Hepatocyte (in vitro differentiated cells): ENCODE data around the gene KDM6B. TPM values are rescaled to one million over a fixed set of nuclear protein-coding genes. Genes with fewer than 3 reads are reported as not detected.

Experiments used
- DNase-seq: peaks from one replicate; pipeline ENCODE4 v3.0.0-alpha.2; 2016; ENCODE audit warnings: low spot score
- H2AFZ ChIP-seq: fragments of 200-600 bp; sonication (generic); 2 replicates; pipeline ENCODE4 v1.6.0; 2016; ENCODE audit warnings: antibody characterized with exemption, mild to moderate bottlenecking
- H3K27ac ChIP-seq: fragments of 200-600 bp; sonication (generic); 2 replicates; pipeline ENCODE4 v1.5.1; 2016; ENCODE audit warnings: mild to moderate bottlenecking
- H3K27me3 ChIP-seq: fragments of 200-600 bp; sonication (generic); 2 replicates; pipeline ENCODE4 v1.6.1; 2016
- H3K36me3 ChIP-seq: fragments of 200-600 bp; sonication (generic); replicated peaks from 2 replicates; pipeline ENCODE4 v1.5.1; 2016; ENCODE audit warnings: low read depth; ENCODE audit not compliant: insufficient read depth
- H3K4me1 ChIP-seq: fragments of 200-600 bp; sonication (generic); 2 replicates; pipeline ENCODE4 v1.5.1; 2016; ENCODE audit warnings: mild to moderate bottlenecking, moderate library complexity; ENCODE audit not compliant: insufficient read depth
- H3K4me2 ChIP-seq: fragments of 200-600 bp; sonication (generic); 2 replicates; pipeline ENCODE4 v1.6.0; 2016
- H3K4me3 ChIP-seq: fragments of 200-600 bp; sonication (generic); 2 replicates; pipeline ENCODE4 v1.5.1; 2016; ENCODE audit warnings: mild to moderate bottlenecking
- H3K79me2 ChIP-seq: fragments of 200-600 bp; sonication (generic); 2 replicates; pipeline ENCODE4 v1.6.0; 2017; ENCODE audit warnings: mild to moderate bottlenecking
- H3K9me2 ChIP-seq: fragments of 200-600 bp; sonication (generic); replicated peaks from 2 replicates; pipeline ENCODE4 v1.6.0; 2017; ENCODE audit warnings: mild to moderate bottlenecking; ENCODE audit not compliant: insufficient read depth
- H3K9me3 ChIP-seq: fragments of 200-600 bp; sonication (generic); 2 replicates; pipeline ENCODE4 v1.5.1; 2016; ENCODE audit warnings: low read depth, mild to moderate bottlenecking
- H4K20me1 ChIP-seq: fragments of 200-600 bp; sonication (generic); 2 replicates; pipeline ENCODE4 v1.6.0; 2016; ENCODE audit warnings: mild to moderate bottlenecking; ENCODE audit not compliant: insufficient read depth, poor library complexity, severe bottlenecking
- EZH2 ChIP-seq: fragments of 200-600 bp; sonication (generic); IDR thresholded peaks from 2 replicates; pipeline ENCODE4 v1.6.1; 2016; ENCODE audit warnings: antibody characterized with exemption, mild to moderate bottlenecking, borderline replicate concordance
- EZH2phosphoT487 ChIP-seq: fragments of 200-600 bp; sonication (generic); IDR thresholded peaks from one replicate; pipeline ENCODE4 v1.6.1; 2018; ENCODE audit warnings: antibody characterized with exemption, mild to moderate bottlenecking, low read depth, moderate library complexity; ENCODE audit not compliant: unreplicated experiment, severe bottlenecking
- WGBS: methylation state at CpG from one replicate; pipeline ENCODE4 v1.1.6; 2016; ENCODE audit warnings: low lambda C conversion rate; ENCODE audit errors: missing lambda C conversion rate; 5-methylcytosine and 5-hydroxymethylcytosine counted together
- polyA plus RNA-seq: library from polyadenylated mRNA; unstranded; fragments of >200 nt; fragmentation: Nextera tagmentation; extraction: Ambion mirVana; gene quantifications from 2 replicates; pipeline ENCODE4 v1.2.1, GENCODE V29; 2016
- total RNA-seq: library from RNA; depleted of rRNA; stranded (reverse); fragments of >200 nt; gene quantifications from 2 replicates; pipeline ENCODE4 v1.2.3, GENCODE V29; 2014
- TF ChIP-seq, protein P1 (sequence below): fragments of 200-600 bp; sonication (generic); IDR thresholded peaks from 2 replicates; pipeline ENCODE4 v1.5.1; 2016; ENCODE audit warnings: antibody characterized with exemption, mild to moderate bottlenecking; ENCODE audit not compliant: poor library complexity

Gene KDM6B
- total and polyA plus RNA-seq, 2 experiments from 2014 or later = 5.9 to 10.2 TPM

DNA sequence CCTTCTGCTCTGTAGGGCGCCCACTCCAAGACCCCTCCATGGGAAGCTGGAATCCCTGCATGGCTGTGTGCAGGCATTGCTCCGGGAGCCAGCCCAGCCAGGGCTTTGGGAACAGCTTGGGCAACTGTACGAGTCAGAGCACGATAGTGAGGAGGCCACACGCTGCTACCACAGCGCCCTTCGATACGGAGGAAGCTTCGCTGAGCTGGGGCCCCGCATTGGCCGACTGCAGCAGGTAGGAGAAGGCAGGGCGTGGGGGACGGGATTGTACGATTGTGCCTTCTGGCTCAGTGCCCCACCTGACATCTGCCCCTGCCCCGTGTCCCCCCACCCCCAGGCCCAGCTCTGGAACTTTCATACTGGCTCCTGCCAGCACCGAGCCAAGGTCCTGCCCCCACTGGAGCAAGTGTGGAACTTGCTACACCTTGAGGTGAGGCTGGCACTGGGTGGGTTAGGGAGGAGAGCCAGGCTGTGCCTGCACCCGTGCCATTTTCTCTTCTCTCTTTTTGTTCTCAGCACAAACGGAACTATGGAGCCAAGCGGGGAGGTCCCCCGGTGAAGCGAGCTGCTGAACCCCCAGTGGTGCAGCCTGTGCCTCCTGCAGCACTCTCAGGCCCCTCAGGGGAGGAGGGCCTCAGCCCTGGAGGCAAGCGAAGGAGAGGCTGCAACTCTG is 12.2 kb downstream of the KDM6B start:
- Histone ChIP-seq H3K4me2 (no peak overlapping the region), H3K4me1 (peaks cover 8% of the 10 kb centered on the region), H3K9me3 (no peaks in the 10 kb centered on the region), H3K79me2 (peaks cover 53% of the 10 kb centered on the region), H3K36me3 (no peaks in the 10 kb centered on the region), H2AFZ (no peak overlapping the region), H3K27me3 (no peaks in the 10 kb centered on the region), H3K9me2 (no peaks in the 10 kb centered on the region), H3K4me3 (no peak overlapping the region), H4K20me1 (peaks cover 61% of the 10 kb centered on the region), H3K27ac (no peak overlapping the region)
- no peak for DNase-seq
- 91% methylated on average over 21 of the region's 22 CpGs for WGBS
- TF ChIP-seq EZH2 (no peak), EZH2phosphoT487 (no peak)
- TF ChIP-seq, protein P1, sequence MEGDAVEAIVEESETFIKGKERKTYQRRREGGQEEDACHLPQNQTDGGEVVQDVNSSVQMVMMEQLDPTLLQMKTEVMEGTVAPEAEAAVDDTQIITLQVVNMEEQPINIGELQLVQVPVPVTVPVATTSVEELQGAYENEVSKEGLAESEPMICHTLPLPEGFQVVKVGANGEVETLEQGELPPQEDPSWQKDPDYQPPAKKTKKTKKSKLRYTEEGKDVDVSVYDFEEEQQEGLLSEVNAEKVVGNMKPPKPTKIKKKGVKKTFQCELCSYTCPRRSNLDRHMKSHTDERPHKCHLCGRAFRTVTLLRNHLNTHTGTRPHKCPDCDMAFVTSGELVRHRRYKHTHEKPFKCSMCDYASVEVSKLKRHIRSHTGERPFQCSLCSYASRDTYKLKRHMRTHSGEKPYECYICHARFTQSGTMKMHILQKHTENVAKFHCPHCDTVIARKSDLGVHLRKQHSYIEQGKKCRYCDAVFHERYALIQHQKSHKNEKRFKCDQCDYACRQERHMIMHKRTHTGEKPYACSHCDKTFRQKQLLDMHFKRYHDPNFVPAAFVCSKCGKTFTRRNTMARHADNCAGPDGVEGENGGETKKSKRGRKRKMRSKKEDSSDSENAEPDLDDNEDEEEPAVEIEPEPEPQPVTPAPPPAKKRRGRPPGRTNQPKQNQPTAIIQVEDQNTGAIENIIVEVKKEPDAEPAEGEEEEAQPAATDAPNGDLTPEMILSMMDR = no peak

GRCh38 chr17:7846765-7847661 is 13.0 kb downstream of the KDM6B start:
- no peak overlapping the region for H2AFZ ChIP-seq
- H3K9me2 ChIP-seq = no peaks in the 10 kb centered on the region
- H3K27me3 ChIP-seq = no peaks in the 10 kb centered on the region
- H3K4me3 ChIP-seq = no peak overlapping the region
- no peaks in the 10 kb centered on the region for H3K9me3 ChIP-seq
- no peaks in the 10 kb centered on the region for H3K36me3 ChIP-seq
- peaks cover 53% of the 10 kb centered on the region for H3K79me2 ChIP-seq
- DNase-seq = no peak
- TF ChIP-seq, protein P1 = no peak
- TF ChIP-seq EZH2phosphoT487 = no peak
- TF ChIP-seq EZH2 = no peak
- H3K4me2 ChIP-seq = no peak overlapping the region
- 94% methylated on average over 14 of the region's 34 CpGs for WGBS
- no peak overlapping the region for H3K27ac ChIP-seq
- H4K20me1 ChIP-seq = peaks cover 65% of the 10 kb centered on the region
- peaks cover 6% of the 10 kb centered on the region for H3K4me1 ChIP-seq

DNA sequence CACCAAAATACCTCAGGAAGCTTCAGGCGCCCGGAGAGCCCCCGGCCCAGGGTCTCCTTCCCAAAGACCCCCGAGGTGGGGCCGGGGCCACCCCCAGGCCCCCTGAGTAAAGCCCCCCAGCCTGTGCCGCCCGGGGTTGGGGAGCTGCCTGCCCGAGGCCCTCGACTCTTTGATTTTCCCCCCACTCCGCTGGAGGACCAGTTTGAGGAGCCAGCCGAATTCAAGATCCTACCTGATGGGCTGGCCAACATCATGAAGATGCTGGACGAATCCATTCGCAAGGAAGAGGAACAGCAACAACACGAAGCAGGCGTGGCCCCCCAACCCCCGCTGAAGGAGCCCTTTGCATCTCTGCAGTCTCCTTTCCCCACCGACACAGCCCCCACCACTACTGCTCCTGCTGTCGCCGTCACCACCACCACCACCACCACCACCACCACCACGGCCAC is 14.1 kb downstream of the KDM6B start:
- no peaks in the 10 kb centered on the region for H3K9me2 ChIP-seq
- H3K4me3 ChIP-seq = no peak overlapping the region
- H4K20me1 ChIP-seq = peaks cover 77% of the 10 kb centered on the region
- DNase-seq = no peak
- TF ChIP-seq, protein P1 = no peak
- no peak for TF ChIP-seq EZH2phosphoT487
- no peak for TF ChIP-seq EZH2
- 94% methylated on average over 8 of the region's 20 CpGs for WGBS
- H3K36me3 ChIP-seq = no peaks in the 10 kb centered on the region
- no peak overlapping the region for H2AFZ ChIP-seq
- H3K27ac ChIP-seq = no peak overlapping the region
- H3K79me2 ChIP-seq = peaks cover 57% of the 10 kb centered on the region
- H3K4me1 ChIP-seq = peaks cover 6% of the 10 kb centered on the region
- H3K4me2 ChIP-seq = no peak overlapping the region
- no peaks in the 10 kb centered on the region for H3K9me3 ChIP-seq
- H3K27me3 ChIP-seq = no peaks in the 10 kb centered on the region
